Adrenal gland (tissue), 12 donors: ENCODE data around the gene PPP2R2C. TPM values are rescaled to one million over a fixed set of nuclear protein-coding genes. Genes with fewer than 3 reads are reported as not detected.

ENCODE experiments used
- DNase-seq, 7 donors: peaks; one replicate each; pipeline ENCODE4 v3.0.0-alpha.2; 2019 to 2020
- H3K27ac ChIP-seq, 5 donors: fragments of 200-600 bp; sonication (generic) in 4 of 5; 1 replicate in 3 of 5; 2 replicates in 2 of 5; pipeline versions ENCODE4 v1.5.1 to v1.8.0; 2016 to 2020; ENCODE audit warnings: mild to moderate bottlenecking in 1 of 5
- H3K27me3 ChIP-seq: fragments of 200-600 bp; 2 replicates; pipeline ENCODE4 v1.8.0; 2021
- H3K36me3 ChIP-seq, 2 donors: fragments of 200-600 bp; replicated peaks in 1 of 2; 1 replicate in 1 of 2; 2 replicates in 1 of 2; pipeline versions ENCODE4 v1.5.1 to v1.8.0; 2018 to 2022
- H3K4me1 ChIP-seq, 2 donors: fragments of 200-600 bp; replicated peaks in 1 of 2; 1 replicate in 1 of 2; 2 replicates in 1 of 2; pipeline versions ENCODE4 v1.5.1 to v1.8.0; 2018 to 2021
- H3K4me3 ChIP-seq, 4 donors: fragments of 200-600 bp; sonication (generic) in 3 of 4; one replicate each; pipeline ENCODE4 v1.5.1; 2016 to 2018
- H3K9me3 ChIP-seq, 3 donors: fragments of 200-600 bp; sonication (generic) in 1 of 3; replicated peaks in 1 of 3; 1 replicate in 2 of 3; 2 replicates in 1 of 3; pipeline versions ENCODE4 v1.5.1 to v1.8.0; 2016 to 2021
- CTCF ChIP-seq, 6 experiments: fragments of 450-650 bp in 4 of 6; fragments of 200-600 bp in 2 of 6; sonication (generic) in 1 of 6; IDR thresholded peaks; 1 replicate in 5 of 6; 2 replicates in 1 of 6; pipeline versions ENCODE4 v1.5.1 to v1.8.0; 2016 to 2021; ENCODE audit warnings: antibody characterized with exemption in 6 of 6, mild to moderate bottlenecking in 2 of 6, moderate library complexity in 1 of 6
- POLR2A ChIP-seq, 2 donors: fragments of 450-650 bp; IDR thresholded peaks; one replicate each; pipeline ENCODE4 v1.6.1; 2017; ENCODE audit warnings: antibody characterized with exemption in 2 of 2, mild to moderate bottlenecking in 2 of 2, moderate library complexity in 1 of 2
- WGBS, 4 donors: extraction: QIAGEN DNeasy Blood & Tissue Kit in 2 of 4; methylation state at CpG; one replicate each; pipeline versions ENCODE4 v1.1.5 to v1.1.7; 2013 to 2017; 5-methylcytosine and 5-hydroxymethylcytosine counted together
- intact Hi-C, 2 donors: fragments of 100-400 bp; cut with DNase I; formaldehyde crosslinking; loops; one replicate each; pipeline versions ENCODE4 v1.14.1 to v1.15.0; 2022 to 2023
- polyA plus RNA-seq, 3 donors: library from polyadenylated mRNA; stranded (reverse); fragments of 200-250 nt in 2 of 3; fragments of 350-450 nt in 1 of 3; fragmentation: Illumina TruSeq in 1 of 3; extraction: RNeasy Lipid Tissue Mini Kit (QIAGEN cat#74804) in 1 of 3; gene quantifications; one replicate each; pipeline ENCODE4 v1.2.3, GENCODE V29; 2013 to 2014
- total RNA-seq, 9 donors: library from RNA; depleted of rRNA in 4 of 9; stranded (reverse); fragments of >200 nt in 4 of 9; fragments of 120-200 nt in 1 of 9; fragmentation: NEBNext Ultra II Directional in 1 of 9; extraction: Animal tissue kit (Norgen Biotek cat#: 25700) in 1 of 9; gene quantifications; one replicate each; pipeline versions ENCODE4 v1.1.0 to v1.2.4, GENCODE V29; 2013 to 2023
- donor health status: healthy with polysubstance abuse.
- donor health status: Bipolar disorder and iron deficiency.
- donor health status: DM: yes; HTN: yes; CAD: no.
- donor health status: DM: no; HTN: no; CAD: no.
- donor health status: DM: no; HTN: no; CAD: no.
- donor health status: DM: yes; HTN: yes; CAD: no.

The PPP2R2C gene
- total and polyA plus RNA-seq, 12 donors: 0.17 to 7.2 (median 2.0) TPM; not detected in 3

GRCh38 chr4:6297266-6297815, 175.1 kb downstream of the PPP2R2C start:
- WGBS, 4 donors: 87 to 94% (median 93%) methylated on average over 15 of the region's 15 CpGs
- DNase-seq: no peak
- Histone ChIP-seq H3K27ac (no peak overlapping the region), H3K9me3 (no peaks in the 10 kb centered on the region), H3K4me1 (no peaks in the 10 kb centered on the region), H3K27me3 (no peaks in the 10 kb centered on the region), H3K4me3 (no peak overlapping the region), H3K36me3 (peaks cover 0 to 62% of the 10 kb centered on the region in 2 donors)
- intact Hi-C loops: no loop called here
- TF ChIP-seq POLR2A (IDR thresholded peaks at IDR 0.05): no peak
- no peak for TF ChIP-seq CTCF (IDR thresholded peaks at IDR 0.05)

GRCh38 chr4:6296026-6296425, 176.4 kb downstream of the PPP2R2C start:
- no peaks in the 10 kb centered on the region for H3K27me3 ChIP-seq
- intact Hi-C loops: no loop called here
- WGBS, 4 donors: 81 to 94% (median 85%) methylated on average over 4 to 9 of the region's 9 CpGs
- no peak for DNase-seq
- H3K4me3 ChIP-seq: no peak overlapping the region
- H3K4me1 ChIP-seq: no peaks in the 10 kb centered on the region
- H3K36me3 ChIP-seq: peaks cover 0 to 61% of the 10 kb centered on the region in 2 donors
- no peaks in the 10 kb centered on the region for H3K9me3 ChIP-seq
- TF ChIP-seq POLR2A (IDR thresholded peaks at IDR 0.05) (no peak), CTCF (IDR thresholded peaks at IDR 0.05) (no peak)
- H3K27ac ChIP-seq: no peak overlapping the region

- H3K4me1 ChIP-seq: no peaks in the 10 kb centered on the region
- TF ChIP-seq POLR2A (IDR thresholded peaks at IDR 0.05) (no peak), CTCF (IDR thresholded peaks at IDR 0.05) (no peak)
- no peak overlapping the region for H3K27ac ChIP-seq
- H3K36me3 ChIP-seq: peaks cover 0 to 56% of the 10 kb centered on the region in 2 donors
- 95 to 100% (median 97%) methylated on average over 7 to 14 of the region's 14 CpGs for WGBS, 4 donors
- intact Hi-C loops: no loop called here
- H3K27me3 ChIP-seq: no peaks in the 10 kb centered on the region
- DNase-seq: no peak
- H3K4me3 ChIP-seq: no peak overlapping the region
- H3K9me3 ChIP-seq: no peaks in the 10 kb centered on the region
Measured at GRCh38 chr4:6295495-6295894, 176.9 kb downstream of the PPP2R2C start.

GRCh38 chr4:6294705-6295421, 177.6 kb downstream of the PPP2R2C start:
- DNase-seq: no peak
- TF ChIP-seq CTCF (IDR thresholded peaks at IDR 0.05) (no peak), POLR2A (IDR thresholded peaks at IDR 0.05) (no peak)
- intact Hi-C loops: no loop called here
- Histone ChIP-seq H3K36me3 (peaks cover 0 to 56% of the 10 kb centered on the region in 2 donors), H3K27me3 (no peaks in the 10 kb centered on the region), H3K4me1 (no peaks in the 10 kb centered on the region), H3K9me3 (no peaks in the 10 kb centered on the region), H3K4me3 (no peak overlapping the region), H3K27ac (no peak overlapping the region)
- 94 to 98% (median 96%) methylated on average over 22 to 27 of the region's 27 CpGs for WGBS, 4 donors
